ENCODE data around the gene NR1H4. TPM values are rescaled to one million over a fixed set of nuclear protein-coding genes. Genes with fewer than 3 reads are reported as not detected.

NR1H4 gene
- total RNA-seq, 3 donors from 2014 or later (not counting 1 experiment from before 2014, with no cell fraction given), result not detected

- Histone ChIP-seq H3K9me3 (ENCODE audit: control insufficient read depth, insufficient read depth, low read length) (no peaks in the 10 kb centered on the region), H3K4me3 (ENCODE audit: low read length) (no peak overlapping the region), H3K27ac (ENCODE audit: low read length) (no peak overlapping the region), H3K36me3 (ENCODE audit: control insufficient read depth, insufficient read depth, low read length) (no peaks in the 10 kb centered on the region), H3K27me3 (ENCODE audit: control insufficient read depth, insufficient read depth, low read length) (no peaks in the 10 kb centered on the region), H3K4me1 (ENCODE audit: control insufficient read depth, insufficient read depth, low read length) (no peaks in the 10 kb centered on the region)
- Mint-ChIP-seq H3K27ac (no peak overlapping the region), H3K4me3 (no peak overlapping the region), H3K36me3 (no peaks in the 10 kb centered on the region), H3K9me3 (peaks cover 0 to 2% of the 10 kb centered on the region in 2 donors), H3K4me1 (no peaks in the 10 kb centered on the region), H3K27me3 (ENCODE audit: low read depth in 2 of 2) (peaks cover 0 to 10% of the 10 kb centered on the region in 2 donors)
- intact Hi-C loops (cut with micrococcal nuclease), result no loop called here
- WGBS (ENCODE audit: insufficient coverage), result 80% methylated on average over 3 of the region's 6 CpGs
- DNase-seq (no peak), ATAC-seq (no peak)
- no peak for TF ChIP-seq CTCF (IDR thresholded peaks at IDR 0.05)
These were observed 19.8 kb downstream of the NR1H4 start for GRCh38 chr12:100493396-100494012.

- H3K36me3 ChIP-seq (ENCODE audit: control insufficient read depth, insufficient read depth, low read length), result no peaks in the 10 kb centered on the region
- peaks cover 0 to 10% of the 10 kb centered on the region in 2 donors for H3K27me3 Mint-ChIP-seq (ENCODE audit: low read depth in 2 of 2)
- no peaks in the 10 kb centered on the region for H3K27me3 ChIP-seq (ENCODE audit: control insufficient read depth, insufficient read depth, low read length)
- no peaks in the 10 kb centered on the region for H3K4me1 Mint-ChIP-seq
- peaks cover 0 to 2% of the 10 kb centered on the region in 2 donors for H3K9me3 Mint-ChIP-seq
- no peak overlapping the region for H3K27ac Mint-ChIP-seq
- TF ChIP-seq CTCF (IDR thresholded peaks at IDR 0.05), result no peak
- H3K36me3 Mint-ChIP-seq, result no peaks in the 10 kb centered on the region
- H3K27ac ChIP-seq (ENCODE audit: low read length), result no peak overlapping the region
- ATAC-seq (no peak), DNase-seq (no peak)
- no peaks in the 10 kb centered on the region for H3K4me1 ChIP-seq (ENCODE audit: control insufficient read depth, insufficient read depth, low read length)
- H3K4me3 Mint-ChIP-seq, result no peak overlapping the region
- intact Hi-C loops (cut with micrococcal nuclease), result no loop called here
- 85% methylated on average over 2 of the region's 2 CpGs for WGBS (ENCODE audit: insufficient coverage)
- no peaks in the 10 kb centered on the region for H3K9me3 ChIP-seq (ENCODE audit: control insufficient read depth, insufficient read depth, low read length)
- H3K4me3 ChIP-seq (ENCODE audit: low read length), result no peak overlapping the region
These were observed 20.4 kb downstream of the NR1H4 start for GRCh38 chr12:100494026-100494425.

- no peak for DNase-seq
- Histone ChIP-seq H3K4me1 (ENCODE audit: control insufficient read depth, insufficient read depth, low read length) (no peaks in the 10 kb centered on the region), H3K4me3 (ENCODE audit: low read length) (no peak overlapping the region), H3K9me3 (ENCODE audit: control insufficient read depth, insufficient read depth, low read length) (no peaks in the 10 kb centered on the region), H3K27ac (ENCODE audit: low read length) (no peak overlapping the region), H3K27me3 (ENCODE audit: control insufficient read depth, insufficient read depth, low read length) (no peaks in the 10 kb centered on the region), H3K36me3 (ENCODE audit: control insufficient read depth, insufficient read depth, low read length) (no peaks in the 10 kb centered on the region)
- Mint-ChIP-seq H3K4me3 (no peak overlapping the region), H3K9me3 (peaks cover 0 to 2% of the 10 kb centered on the region in 2 donors), H3K4me1 (no peaks in the 10 kb centered on the region), H3K36me3 (no peaks in the 10 kb centered on the region), H3K27ac (no peak overlapping the region), H3K27me3 (ENCODE audit: low read depth in 2 of 2) (peaks cover 0 to 10% of the 10 kb centered on the region in 2 donors)
- intact Hi-C loops (cut with micrococcal nuclease), result no loop called here
- ATAC-seq, result no peak
- TF ChIP-seq CTCF (IDR thresholded peaks at IDR 0.05), result no peak
- WGBS (ENCODE audit: insufficient coverage), result 95% methylated on average over 2 of the region's 2 CpGs
These were observed 20.9 kb downstream of the NR1H4 start for GRCh38 chr12:100494538-100494937.
